NCI-H526 (cell line): ENCODE results near the gene BCAS2.

Experiments
- DNase-seq, 2 experiments: peaks; one replicate each; lab custom pipeline; 2025; lab: John Stamatoyannopoulos, UW

Gene BCAS2

GRCh38 chr1:114581335-114582287 is at the start of gene BCAS2:
Gene BCAS2, minus strand, starts transcription at chr1:114581615. Its CDS starts 24 bp downstream, at chr1:114581591.
- peak; percentile 97 to 98 for DNase-seq

GRCh38 chr1:114627107-114627506 is 45.7 kb upstream of the BCAS2 start:
- no peak for DNase-seq

GRCh38 chr1:114623364-114623763 is 41.9 kb upstream of the BCAS2 start:
- DNase-seq: no peak

DNA sequence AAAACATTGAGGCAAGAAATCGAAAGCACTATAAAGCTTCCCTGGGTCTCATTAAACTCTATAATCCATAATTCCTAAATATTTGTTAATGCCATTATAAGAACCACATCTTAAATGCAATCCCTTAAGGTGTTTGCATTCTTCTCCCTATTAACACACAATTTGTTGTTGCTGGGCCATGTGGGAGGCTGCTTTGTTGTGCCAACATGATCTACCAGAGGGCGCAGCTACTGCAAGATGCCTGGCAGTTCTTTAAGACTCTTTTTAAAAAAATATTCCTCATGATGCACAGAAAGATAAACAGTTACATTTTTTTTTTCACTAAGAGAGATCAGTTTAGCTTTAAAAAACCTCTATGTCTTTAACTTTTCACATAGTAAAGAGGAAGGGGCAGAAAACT is 39.0 kb upstream of the BCAS2 start:
- no peak for DNase-seq

DNA sequence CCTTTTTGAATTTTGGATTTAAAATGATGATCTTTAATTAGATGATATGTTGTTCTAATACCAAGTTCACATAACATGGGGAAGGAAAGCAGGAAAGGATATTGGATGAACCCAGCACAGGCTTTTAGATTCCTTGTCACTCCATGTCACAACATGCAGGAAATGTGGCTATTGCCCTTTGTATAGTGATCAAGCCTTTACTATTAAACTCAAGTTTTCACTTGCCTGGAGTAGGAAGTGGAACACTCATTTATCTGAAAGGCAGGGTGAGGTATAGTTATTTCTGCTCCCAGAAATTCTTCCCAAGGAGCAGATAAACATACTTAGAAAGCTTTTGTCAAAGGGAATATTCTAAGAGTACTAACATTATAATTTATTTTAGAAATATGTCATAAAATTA is 37.2 kb upstream of the BCAS2 start:
- no peak for DNase-seq

DNA sequence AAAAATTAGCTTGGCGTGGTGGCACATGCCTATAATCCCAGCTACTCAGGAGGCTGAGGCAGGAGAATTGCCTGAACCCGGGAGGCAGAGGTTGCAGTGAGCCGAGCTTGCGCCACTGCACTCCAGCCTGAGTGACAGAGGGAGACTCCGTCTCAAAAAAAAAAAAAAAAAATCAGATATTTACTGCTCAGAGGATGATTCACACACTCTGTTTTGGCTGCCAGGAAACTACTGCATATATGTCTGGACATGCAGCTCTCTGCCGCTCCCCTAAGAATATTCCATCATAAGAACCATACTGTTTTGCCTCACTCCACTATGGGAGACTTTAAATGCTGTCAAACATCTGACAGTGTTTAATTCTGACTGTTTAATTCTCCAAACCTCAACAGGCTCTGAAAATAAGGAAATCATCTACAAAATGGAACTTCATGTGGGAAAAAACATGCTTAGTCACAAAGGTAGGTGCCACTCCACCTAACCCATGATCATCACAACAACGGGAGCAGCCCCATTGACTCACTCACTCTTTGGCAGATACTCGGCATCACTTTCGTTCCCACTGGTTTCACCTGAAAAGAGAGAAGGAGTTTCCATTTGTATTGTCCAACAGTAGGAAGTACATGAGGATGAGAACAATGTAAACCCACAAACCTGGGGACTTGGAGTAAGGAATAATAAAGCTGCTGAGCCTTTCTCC is 29.3 kb upstream of the BCAS2 start:
- DNase-seq: no peak

- DNase-seq: no peak
These were observed 28.4 kb upstream of the BCAS2 start for GRCh38 chr1:114609826-114610225.

- DNase-seq: no peak
These were observed 27.6 kb upstream of the BCAS2 start for GRCh38 chr1:114609026-114609425.

GRCh38 chr1:114607223-114607622 is 25.8 kb upstream of the BCAS2 start:
- DNase-seq: no peak

GRCh38 chr1:114597949-114598348 is 16.5 kb upstream of the BCAS2 start:
- no peak for DNase-seq

DNA sequence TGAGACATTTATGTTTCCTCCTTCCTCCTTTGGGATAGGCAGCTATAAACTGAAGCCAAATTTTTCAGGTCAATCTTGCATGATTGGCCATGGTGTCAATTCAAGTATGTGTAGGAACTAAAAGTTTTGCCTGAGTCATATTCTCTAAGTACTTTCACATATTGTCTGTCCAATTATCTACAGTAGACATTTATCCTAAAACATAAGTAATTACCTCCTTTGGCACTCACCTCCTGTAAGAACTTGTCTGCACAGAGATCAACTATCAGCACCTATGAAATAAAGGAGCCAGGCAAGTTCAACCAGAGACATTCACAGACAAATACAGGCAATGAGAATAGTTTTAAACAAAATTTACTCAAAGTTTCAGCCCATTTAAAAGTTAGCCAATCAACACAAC is 14.2 kb upstream of the BCAS2 start:
- DNase-seq: no peak

DNA sequence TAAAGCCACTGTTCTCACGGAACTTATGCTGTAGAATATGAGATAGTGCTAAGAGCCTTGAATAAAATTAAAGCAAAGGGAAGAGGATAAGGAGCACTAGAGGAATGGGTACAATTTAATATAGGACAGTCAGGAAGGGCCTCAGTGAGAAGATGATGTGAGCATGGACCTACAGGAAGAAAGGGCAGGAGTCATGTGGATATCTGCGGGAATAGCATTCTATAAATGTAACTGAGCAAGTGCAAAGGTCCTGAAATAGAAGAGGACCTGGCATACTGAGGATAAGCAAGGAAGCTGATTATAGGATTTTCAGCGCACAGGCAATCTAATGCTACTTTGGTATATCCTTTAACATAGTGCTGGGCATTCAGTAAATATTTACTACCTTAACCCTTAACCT is 12.6 kb upstream of the BCAS2 start:
- DNase-seq: no peak

DNA sequence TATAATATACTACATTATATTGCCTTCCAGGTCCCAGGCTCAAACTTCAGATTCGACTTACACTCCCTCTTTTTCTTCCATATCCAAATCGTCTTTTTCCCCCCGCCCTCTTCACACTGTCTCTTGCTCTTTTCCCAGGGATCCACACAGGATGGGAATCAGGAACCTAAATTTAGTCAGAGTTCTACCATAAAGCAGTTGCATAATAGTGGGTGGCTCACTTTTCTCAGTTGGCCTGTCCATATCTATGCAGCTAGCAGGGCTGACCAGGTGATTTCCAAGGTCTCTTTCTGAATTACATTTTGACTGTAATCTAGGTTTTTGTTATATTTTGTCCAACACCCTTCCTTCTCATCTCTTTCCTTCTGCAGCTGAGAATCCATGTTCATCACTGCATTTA is 7.7 kb upstream of the BCAS2 start:
- DNase-seq: no peak

DNA sequence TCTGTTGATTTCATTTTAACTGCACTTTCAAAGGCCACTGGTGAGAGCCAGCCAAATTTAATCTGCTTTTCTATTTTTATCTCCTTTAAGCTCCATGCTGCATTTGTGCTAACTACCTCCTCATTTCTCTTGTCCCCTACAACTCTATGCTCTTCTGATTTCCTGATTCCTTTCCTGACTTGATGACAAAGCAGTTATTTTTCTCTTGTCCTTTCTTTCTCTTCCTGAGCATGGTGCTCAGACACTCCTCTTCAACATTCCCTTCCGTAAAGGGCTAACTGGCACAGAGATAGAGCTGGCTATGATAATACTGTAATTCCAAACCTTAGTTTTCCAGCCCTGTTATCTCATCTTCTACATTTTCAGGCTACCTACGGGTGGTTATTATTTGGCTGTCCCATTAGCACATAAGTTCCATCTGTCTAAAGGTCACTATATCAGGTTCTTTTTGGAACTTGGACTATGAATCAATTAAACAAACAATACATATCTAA is 6.8 kb upstream of the BCAS2 start:
- DNase-seq: no peak

DNA sequence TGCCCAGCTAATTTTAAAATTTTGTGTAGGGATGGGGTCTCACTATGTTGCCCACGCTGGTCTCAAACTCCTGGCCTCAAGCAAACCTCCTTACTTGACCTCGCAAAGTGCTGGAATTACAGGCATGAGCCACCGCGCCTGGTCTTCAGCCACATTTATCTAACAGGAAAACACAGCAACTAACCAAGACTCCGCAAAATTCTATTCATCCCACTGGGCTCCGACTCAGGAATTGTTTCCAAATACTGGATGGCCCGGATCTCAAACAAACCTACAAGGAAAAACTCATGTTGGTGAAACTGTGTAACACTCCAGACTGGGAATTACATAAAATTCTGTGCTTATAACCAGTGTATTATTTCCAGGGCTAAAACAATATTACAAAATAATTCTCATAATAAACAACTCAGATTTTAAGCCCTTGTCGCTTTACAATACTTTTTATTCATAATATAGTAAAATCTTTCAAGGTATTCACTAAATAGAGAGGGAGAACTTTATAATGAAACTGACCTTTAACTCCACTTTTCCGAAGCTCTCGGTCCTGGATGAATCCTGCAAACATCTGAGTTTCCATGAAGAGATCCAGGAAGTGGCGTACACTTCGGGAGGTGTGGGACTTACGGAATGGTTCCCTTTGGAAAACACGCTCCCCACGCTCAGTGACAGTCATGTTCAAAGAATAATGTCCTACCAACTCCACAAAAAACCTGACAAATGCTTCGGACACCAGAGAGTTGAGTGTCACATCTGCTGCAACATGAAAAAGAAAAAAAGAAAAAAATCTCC is 6.0 kb upstream of the BCAS2 start:
- DNase-seq: no peak

- DNase-seq: no peak
These were observed 5.2 kb upstream of the BCAS2 start for GRCh38 chr1:114586513-114587047.

GRCh38 chr1:114585231-114585630 is 3.8 kb upstream of the BCAS2 start:
- no peak for DNase-seq

DNA sequence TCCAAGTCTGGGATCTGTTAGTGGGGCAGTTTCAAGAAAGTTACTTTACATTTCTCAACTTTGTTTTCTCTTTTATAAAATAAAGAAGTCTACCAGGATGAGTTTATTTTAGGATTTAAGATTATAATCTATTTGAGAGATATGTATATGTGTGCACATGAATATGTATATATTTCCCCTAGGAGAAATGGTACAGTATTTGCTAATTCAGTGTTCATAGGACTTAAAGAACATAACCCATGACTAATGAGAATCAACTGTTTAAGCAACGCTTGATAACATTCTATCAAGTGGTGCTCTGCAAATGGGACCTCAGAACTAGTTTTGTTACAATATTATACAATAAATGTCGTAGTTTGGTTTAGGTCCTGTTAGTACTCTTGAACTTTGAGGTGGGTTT is 7.0 kb downstream of the BCAS2 start:
- DNase-seq: no peak

- no peak for DNase-seq
These were observed 17.3 kb downstream of the BCAS2 start for GRCh38 chr1:114564141-114564540.

DNA sequence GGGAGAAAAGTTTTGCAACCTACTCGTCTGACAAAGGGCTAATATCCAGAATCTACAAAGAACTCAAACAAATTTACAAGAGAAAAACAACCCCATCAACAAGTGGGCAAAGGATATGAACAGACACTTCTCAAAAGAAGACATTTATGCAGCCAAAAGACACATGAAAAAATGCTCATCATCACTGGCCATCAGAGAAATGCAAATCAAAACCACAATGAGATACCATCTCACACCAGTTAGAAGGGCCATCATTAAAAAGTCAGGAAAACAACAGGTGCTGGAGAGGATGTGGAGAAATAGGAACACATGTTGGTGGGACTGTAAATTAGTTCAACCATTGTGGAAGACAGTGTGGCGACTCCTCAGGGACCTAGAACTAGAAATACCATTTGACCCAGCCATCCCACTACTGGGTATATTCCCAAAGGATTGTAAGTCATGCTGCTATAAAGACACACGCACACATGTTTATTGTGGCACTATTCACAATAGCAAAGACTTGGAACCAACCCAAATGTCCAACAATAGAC is 18.4 kb downstream of the BCAS2 start:
- DNase-seq: peak in 1 of 2 experiments; percentile 8

- DNase-seq: no peak
These were observed 20.1 kb downstream of the BCAS2 start for GRCh38 chr1:114561333-114561732.

DNA sequence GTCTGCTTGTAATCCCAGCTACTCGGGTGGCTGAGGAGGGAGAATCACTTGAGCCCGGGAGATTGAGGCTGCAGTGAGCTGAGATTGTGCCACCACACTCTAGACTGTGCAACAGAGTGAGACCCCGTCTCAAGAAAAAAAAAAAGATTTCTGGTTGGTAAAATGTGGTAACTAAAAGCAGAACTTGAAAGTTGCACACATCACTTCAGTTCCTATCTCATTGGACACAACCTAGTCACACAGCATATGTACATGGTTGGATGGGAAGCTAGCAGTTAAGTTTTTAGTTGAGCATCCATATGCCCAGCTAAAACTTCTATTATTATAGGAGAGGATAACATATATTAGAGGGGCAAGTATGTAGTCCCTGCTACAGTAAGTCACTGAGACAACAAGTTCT is 22.1 kb downstream of the BCAS2 start:
- DNase-seq: no peak
